UCSD-AML1 (cell line): ENCODE data around the gene MYL6.
A peak's percentile ranks its signal among the peaks of the same experiment; 100 is the strongest.

Experiments used
- DNase-seq: peaks from one replicate; lab custom pipeline; 2025; ENCODE audit not compliant: unreplicated experiment; lab: John Stamatoyannopoulos, UW

MYL6 gene

DNA sequence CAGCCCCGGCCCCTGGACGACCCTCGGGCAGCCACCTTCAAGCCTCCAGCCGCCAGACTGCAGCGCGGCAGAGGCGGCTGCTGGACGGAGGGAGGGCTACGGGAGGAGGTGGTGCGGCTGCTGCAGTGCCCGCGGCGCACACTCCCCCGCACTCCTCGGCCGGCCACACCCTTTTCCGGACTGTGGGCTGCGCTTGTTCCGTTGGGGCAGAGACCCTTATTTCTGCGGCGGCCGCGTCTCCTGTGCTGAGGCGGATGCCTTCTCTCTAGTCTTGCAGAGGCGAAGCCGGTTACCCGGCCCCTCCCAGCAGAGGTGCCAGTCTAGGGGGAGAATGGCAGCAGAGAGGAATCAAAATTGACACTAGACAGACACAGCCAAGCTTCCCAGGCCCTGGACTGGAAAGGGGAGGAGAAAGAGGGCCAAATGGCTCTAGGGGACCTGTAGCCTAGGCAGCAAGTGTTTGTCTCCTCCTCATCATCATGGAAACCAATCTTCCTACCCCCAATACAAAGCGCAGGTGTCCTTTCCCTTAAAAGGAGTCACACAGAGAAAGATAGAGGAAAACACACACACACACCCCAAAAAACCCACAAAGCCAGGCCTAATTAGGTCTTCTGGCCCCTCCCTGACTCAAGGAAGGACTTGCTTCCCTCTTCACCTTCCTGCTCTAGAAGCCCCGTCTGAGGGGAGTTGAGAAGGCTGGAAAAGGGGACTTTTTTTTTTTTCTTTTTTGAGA lies 28.8 kb upstream of the MYL6 start:
- peak; percentile 91 for DNase-seq

GRCh38 chr12:56129942-56130495 lies 28.1 kb upstream of the MYL6 start:
- no peak for DNase-seq

DNA sequence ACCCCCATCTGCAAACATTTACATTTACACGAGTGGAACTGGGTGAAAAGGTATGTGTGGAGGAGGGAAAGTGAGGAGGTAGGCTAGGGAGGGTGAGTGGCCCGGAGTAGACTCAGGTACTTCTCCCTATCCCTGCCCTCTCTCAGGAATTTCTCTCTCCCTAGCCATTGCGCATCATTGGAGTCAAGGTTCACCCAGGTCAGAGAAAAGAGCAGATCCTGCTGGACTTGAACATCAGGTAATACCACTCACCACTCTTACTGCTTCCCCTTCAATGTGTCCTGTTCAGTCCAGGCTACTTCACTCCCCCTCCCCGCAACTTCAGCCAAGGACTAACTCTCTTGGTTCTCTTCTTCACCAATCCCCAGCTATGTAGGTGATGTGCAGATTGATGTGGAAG lies 27.3 kb upstream of the MYL6 start:
- DNase-seq: no peak

DNA sequence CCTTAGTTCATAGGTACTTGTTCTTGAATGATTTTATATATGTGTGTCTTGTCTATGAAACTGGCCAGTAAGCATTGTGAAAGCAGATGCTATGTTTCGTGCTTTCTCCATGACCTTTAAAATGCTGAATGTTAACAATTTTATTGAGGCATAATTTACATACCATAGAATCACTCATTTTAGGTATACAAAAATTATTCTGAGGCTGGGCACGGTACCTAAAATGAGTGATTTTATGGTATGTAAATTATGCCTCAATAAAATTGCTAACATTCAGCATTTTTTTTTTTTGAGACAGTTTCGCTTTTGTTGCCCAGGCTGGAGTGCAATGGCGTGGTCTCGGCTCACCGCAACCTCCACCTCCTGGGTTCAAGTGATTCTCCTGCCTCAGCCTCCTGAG lies 23.3 kb upstream of the MYL6 start:
- no peak for DNase-seq

GRCh38 chr12:56137853-56138571 lies 20.1 kb upstream of the MYL6 start:
- no peak for DNase-seq

GRCh38 chr12:56141946-56142784 lies 16.0 kb upstream of the MYL6 start:
- DNase-seq: no peak

DNA sequence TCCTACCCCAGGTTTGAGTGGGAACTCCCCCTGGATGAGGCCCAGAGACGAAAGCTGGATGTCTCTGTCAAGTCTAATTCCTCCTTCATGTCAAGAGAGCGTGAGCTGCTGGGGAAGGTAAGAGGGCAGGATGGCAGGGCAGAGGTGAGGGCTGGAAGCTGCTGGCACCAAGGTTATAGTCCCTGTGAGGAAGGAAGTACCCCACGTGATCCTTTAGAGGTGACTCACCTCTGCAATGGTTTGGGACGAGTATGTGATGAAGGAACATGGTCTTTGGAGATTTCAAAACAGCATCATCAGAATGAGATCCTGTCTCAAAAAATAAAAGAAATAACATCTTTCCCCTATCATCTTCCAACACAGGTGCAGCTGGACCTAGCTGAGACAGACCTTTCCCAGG lies 14.9 kb upstream of the MYL6 start:
- no peak for DNase-seq

DNA sequence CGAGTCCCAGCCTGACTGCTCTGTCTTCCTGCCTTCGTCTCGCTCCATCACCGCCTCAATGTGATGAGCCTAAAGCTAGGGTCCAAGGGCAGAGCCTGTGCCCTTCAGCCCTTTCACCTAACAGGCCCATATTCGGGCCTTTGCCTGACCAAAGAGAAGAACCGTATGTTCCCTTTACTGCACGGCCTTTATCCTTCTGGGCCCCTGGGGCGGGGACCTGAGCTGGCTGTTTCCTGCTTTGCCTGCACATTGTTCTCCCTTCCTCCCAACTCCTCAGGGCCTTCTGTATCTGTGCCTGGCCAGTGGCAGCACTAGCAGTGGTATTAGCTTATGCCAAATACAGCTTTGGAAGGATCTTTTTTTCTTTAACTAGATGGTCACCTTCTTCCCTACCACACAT lies 14.3 kb upstream of the MYL6 start:
- no peak for DNase-seq

DNA sequence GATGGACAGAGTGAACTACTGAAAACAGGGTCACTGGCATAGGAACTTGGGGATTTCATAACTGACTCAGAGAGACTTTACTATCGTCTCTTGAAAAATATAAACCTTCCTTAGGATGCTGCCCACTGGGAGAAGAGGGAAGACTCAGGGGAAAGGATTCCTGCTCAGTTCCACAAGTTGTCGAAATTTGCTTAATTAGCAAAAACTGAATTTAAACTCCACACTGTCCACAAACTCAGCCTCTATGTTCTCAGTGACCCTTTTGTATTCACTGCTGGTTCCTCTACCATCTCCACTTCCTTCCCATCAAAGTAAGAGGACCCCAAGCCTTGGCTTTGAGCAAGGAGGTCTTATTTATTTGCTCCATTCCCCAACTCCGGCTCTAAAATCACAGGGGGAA lies 12.9 kb upstream of the MYL6 start:
- DNase-seq: no peak

DNA sequence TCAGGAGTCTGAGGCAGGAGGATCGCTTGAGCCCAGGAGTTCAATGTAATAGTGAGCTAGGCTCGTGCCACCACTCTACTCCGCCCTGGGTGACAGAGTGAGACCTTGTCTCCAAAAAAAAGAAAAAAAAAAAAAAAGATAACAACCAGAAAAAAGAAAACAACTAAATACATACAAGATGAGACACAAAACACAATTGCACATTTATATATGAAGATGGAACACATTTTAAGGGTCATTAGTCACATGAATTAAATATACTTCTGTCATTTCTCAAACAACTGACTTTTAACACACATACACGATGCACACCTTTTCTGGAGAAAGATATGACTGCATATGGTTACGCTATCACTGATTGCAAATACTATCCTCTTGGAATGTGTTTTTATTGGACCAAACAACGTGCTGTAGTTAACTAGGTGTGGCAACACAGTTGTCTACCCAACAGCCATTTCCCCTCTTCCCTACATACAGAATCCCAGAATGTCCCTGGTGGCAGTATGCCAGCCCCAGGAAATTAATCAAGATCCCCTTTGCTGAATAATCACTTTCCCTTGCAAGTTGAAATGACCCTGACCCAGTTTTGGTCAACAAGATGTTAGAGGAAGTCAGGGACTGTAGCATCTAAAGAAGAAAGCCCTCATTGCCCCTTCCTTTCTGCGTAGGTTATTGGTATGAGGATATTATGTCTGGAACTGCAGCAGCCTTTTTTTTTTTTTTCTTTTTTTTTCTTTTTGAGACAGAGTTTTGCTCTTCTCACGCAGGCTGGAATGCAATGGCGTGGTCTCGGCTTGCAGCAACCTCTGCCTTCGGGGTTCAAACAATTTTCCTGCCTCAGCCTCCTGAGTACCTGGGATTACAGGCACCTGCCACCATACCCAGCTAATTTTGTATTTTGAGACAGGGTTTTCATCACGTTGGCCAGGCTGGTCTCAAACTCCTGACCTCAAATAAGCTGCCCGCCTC lies 11.4 kb upstream of the MYL6 start:
- DNase-seq: no peak

DNA sequence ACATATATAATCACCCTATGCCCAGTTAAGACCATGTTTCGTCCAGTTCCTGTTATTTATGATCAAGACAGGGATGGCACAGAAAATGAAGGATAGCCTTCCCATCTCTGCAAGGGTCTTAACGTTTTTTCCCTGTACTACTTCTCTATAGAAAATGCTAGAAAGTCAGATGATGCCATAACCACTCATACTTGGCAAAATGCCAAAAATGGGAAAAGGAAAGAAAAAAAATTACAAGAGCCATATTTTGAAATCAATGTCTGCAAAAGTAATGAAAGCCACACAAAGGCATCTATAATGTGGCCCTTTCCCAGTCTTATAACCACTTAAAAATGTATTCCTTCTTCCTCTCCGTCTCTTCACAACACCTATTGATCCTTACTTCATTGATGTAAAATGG lies 7.6 kb upstream of the MYL6 start:
- DNase-seq: no peak

- peak; percentile 62 for DNase-seq
These were observed 6.5 kb upstream of the MYL6 start for GRCh38 chr12:56151672-56152131.

GRCh38 chr12:56152132-56152755 lies 5.9 kb upstream of the MYL6 start, which contains the start of gene MYL6B:
TSS of gene MYL6B (plus strand) at chr12:56152587. CDS start at chr12:56153919, 1,332 bp downstream.
- DNase-seq: peak; percentile 93

DNA sequence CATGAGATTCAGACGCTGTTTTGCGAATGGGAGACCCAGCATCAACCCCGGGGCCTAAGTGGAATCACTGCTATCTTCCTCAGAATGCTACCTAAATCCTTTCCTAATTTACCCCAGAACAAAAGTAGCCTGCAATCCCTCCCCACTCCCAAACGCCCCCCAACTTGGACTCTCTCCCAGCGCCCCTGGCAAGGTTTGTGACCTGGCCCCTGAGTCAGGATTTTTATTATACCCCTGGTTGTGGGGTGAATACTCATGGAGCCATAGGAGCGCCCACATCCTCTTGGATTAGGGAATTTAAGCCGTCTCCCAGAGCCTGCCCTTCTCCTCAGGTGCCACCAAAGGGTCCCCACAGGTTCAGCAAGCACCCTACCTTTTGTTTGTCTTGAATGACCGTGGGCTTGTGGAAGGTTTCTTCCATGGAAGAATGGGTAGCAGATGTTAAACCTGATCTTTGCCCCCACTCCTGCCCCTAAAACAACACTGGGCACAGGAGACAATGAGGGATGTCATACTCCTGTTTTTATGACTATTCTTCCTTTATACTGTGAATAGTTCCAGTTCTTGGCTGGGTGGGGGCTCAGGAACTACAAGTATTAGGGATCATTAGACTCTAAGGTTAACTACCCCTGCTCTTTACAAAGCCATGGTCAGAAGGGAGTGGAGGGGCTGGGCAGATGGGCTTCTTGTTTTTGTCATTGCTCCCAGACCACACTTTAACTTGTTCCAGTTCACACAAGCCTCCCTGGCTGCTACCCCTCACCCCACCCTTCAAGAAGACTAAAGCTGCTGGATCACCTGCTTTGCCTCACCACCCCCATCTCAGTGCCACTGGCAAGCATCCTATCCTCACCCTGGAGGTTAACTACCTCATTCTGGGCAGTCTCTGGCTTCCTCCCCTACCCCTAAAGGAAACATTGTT lies 5.1 kb upstream of the MYL6 start:
- no peak for DNase-seq

GRCh38 chr12:56153678-56154065 lies 4.5 kb upstream of the MYL6 start:
- DNase-seq: no peak

DNA sequence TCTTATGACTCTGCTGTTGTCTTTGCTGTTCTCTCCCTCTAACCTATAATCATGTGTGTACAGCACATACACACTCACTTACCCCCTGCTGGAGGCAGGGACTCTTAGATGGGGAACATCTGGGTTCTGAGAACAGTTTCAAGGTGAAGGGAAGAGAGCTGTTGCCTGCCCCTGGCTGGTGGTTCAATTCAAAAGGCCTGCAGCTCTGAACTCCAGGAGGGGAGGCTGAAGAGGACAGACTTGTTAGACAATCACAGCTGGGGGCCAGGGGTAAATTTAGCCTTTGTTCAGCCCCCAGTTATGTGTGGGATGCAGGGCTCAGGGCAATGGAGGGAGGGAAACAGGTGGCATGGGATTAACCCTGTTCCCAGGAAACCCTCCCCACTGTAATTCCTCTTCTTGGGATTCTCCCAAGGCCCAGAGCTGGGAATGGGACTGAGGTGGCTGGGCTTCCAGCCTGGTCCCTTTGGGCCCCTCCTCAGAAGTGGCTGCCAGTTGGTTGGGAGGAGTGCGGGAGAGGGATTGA lies 3.9 kb upstream of the MYL6 start:
- no peak for DNase-seq

GRCh38 chr12:56154818-56155217 lies 3.3 kb upstream of the MYL6 start:
- no peak for DNase-seq

DNA sequence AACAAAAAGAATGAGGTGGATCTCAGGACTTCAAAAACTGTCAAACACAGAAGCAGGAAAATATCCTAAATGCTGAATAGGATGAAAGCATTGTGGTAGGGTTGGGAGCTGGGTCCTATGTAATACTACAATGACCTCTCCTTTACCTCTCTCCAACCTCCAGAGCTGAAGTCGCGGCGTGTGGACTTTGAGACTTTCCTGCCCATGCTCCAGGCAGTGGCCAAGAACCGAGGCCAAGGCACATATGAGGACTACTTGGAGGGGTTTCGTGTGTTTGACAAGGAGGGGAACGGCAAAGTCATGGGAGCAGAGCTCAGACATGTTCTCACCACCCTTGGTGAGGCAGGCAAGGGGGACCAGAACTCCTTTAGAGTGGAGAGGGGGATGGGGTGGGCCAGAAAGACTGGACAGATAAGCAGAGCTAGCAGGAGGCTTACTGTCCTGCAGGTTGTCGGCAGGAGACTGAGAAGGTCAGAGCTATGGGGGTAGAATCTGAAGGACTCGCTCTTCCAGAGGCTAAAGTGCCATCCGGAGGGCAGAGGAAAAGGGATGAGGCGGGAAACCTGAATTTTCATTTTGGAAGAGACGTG lies 2.8 kb upstream of the MYL6 start:
- no peak for DNase-seq
